Measurements from ENCODE around the gene AFM.

Gene AFM

GRCh38 chr4:73451404-73451803 is 30.1 kb upstream of the AFM start:
- H3K27ac ChIP-seq: peak overlapping the region; percentile 60
- no peak for TF ChIP-seq CTCF (conservative IDR thresholded peaks at IDR 0.05)

- peak overlapping the region; percentile 60; the same call in 1 of the 2 replicates for H3K27ac ChIP-seq
- no peak for TF ChIP-seq CTCF (conservative IDR thresholded peaks at IDR 0.05)
Observed at GRCh38 chr4:73451981-73452747, 29.4 kb upstream of the AFM start.

GRCh38 chr4:73452953-73453700 is 28.4 kb upstream of the AFM start:
- TF ChIP-seq CTCF (conservative IDR thresholded peaks at IDR 0.05): no peak
- peak overlapping the region; percentile 40 for H3K27ac ChIP-seq

GRCh38 chr4:73453701-73454005 is 27.9 kb upstream of the AFM start:
- peak overlapping the region; percentile 40 for H3K27ac ChIP-seq
- no peak for TF ChIP-seq CTCF (conservative IDR thresholded peaks at IDR 0.05)

- no peak for TF ChIP-seq CTCF (conservative IDR thresholded peaks at IDR 0.05)
- H3K27ac ChIP-seq: no peak overlapping the region
Observed at GRCh38 chr4:73454920-73455319, 26.6 kb upstream of the AFM start.

- H3K27ac ChIP-seq: no peak overlapping the region
- no peak for TF ChIP-seq CTCF (conservative IDR thresholded peaks at IDR 0.05)
Observed at GRCh38 chr4:73456177-73457022, 25.1 kb upstream of the AFM start.
